GM12864 (cell line): ENCODE data around the gene CPHXL2.

Source experiments
- DNase-seq: peaks from one replicate; pipeline ENCODE4 v3.0.0-alpha.2; 2011; ENCODE audit warnings: low read depth
- H3K4me3 ChIP-seq: 2 replicates; pipeline ENCODE4 v1.5.1; 2011; ENCODE audit warnings: mild to moderate bottlenecking, low read depth, low read length, control low read depth
- CTCF ChIP-seq: IDR thresholded peaks from 2 replicates; pipeline ENCODE4 v1.5.1; 2011; ENCODE audit warnings: low read depth, mild to moderate bottlenecking, moderate library complexity, low read length, control low read depth, inconsistent platforms; ENCODE audit errors: missing control alignments

CPHXL2 gene

GRCh38 chr16:75701361-75701760, 24.6 kb upstream of the CPHXL2 start, which contains the start of gene DUXB:
TSS of gene DUXB (minus strand) at chr16:75701461. CDS start at chr16:75701418, 43 bp downstream.
- DNase-seq = no peak
- TF ChIP-seq CTCF = no peak
- H3K4me3 ChIP-seq = no peak within 1 kb of the TSS

- TF ChIP-seq CTCF = no peak
- no peak for DNase-seq
- H3K4me3 ChIP-seq = no peak overlapping the region
Observed at GRCh38 chr16:75697571-75697970, 20.8 kb upstream of the CPHXL2 start.

- peak; percentile 30 for TF ChIP-seq CTCF
- no peak overlapping the region for H3K4me3 ChIP-seq
- no peak for DNase-seq
Observed at GRCh38 chr16:75695708-75696107, 18.9 kb upstream of the CPHXL2 start.

- DNase-seq = no peak
- TF ChIP-seq CTCF = no peak
- no peak overlapping the region for H3K4me3 ChIP-seq
Observed at GRCh38 chr16:75687361-75687760, 10.6 kb upstream of the CPHXL2 start.

- TF ChIP-seq CTCF = no peak
- no peak overlapping the region for H3K4me3 ChIP-seq
- DNase-seq = no peak
Observed at GRCh38 chr16:75682308-75682707, 5.5 kb upstream of the CPHXL2 start.

- TF ChIP-seq CTCF = no peak
- no peak overlapping the region for H3K4me3 ChIP-seq
- DNase-seq = no peak
Observed at GRCh38 chr16:75679366-75679765, 2.6 kb upstream of the CPHXL2 start.

GRCh38 chr16:75667503-75667902, 9.3 kb downstream of the CPHXL2 start:
- DNase-seq = no peak
- no peak overlapping the region for H3K4me3 ChIP-seq
- TF ChIP-seq CTCF = no peak
